NCI-H446 treated with DMSO at 0.1 percent for 48 hours (cell line): ENCODE results near the gene SYNPO2L.

ENCODE experiments used
- DNase-seq: peaks from one replicate; lab custom pipeline; 2025; lab: John Stamatoyannopoulos, UW

The SYNPO2L gene

GRCh38 chr10:73649876-73650536 lies 5.8 kb downstream of the SYNPO2L start:
- no peak for DNase-seq

DNA sequence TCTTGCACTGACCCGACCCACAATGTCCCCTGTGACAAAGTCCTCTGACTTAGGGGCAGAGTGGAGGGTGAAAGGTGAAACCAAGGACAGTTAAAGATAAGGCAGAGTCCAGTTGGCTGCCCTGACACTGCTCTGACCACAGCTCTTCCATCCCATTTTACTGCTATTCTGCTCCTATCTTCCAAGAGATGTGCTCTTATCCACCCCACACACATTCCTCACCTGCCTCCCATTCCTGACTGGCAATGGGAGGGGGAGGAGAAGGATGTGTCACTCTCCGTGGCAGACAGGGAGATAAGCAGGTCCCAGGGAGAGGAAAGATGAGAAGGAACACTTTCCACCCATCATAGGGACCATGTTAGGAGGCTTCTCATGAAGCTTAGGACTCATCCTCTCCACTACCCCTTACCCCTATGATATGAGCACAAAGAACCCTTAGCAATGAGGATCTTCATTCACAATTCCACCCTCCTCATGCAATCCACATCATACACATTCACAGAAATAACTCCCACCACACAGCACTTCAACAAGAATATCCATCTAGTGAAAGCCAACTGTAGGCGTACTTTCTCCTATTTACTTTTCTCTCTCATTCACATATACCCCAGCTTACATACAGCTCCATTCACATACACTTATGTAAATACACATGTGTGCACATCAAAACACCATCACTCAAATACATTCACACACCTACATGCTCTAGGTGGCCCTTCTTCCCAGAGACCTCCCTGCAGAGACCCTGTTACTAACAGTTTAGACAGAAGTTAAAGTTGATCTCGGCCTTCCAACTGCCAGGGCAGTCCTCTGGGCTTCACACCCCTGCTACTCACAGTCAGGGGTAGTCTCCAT lies 6.6 kb downstream of the SYNPO2L start:
- DNase-seq: no peak

DNA sequence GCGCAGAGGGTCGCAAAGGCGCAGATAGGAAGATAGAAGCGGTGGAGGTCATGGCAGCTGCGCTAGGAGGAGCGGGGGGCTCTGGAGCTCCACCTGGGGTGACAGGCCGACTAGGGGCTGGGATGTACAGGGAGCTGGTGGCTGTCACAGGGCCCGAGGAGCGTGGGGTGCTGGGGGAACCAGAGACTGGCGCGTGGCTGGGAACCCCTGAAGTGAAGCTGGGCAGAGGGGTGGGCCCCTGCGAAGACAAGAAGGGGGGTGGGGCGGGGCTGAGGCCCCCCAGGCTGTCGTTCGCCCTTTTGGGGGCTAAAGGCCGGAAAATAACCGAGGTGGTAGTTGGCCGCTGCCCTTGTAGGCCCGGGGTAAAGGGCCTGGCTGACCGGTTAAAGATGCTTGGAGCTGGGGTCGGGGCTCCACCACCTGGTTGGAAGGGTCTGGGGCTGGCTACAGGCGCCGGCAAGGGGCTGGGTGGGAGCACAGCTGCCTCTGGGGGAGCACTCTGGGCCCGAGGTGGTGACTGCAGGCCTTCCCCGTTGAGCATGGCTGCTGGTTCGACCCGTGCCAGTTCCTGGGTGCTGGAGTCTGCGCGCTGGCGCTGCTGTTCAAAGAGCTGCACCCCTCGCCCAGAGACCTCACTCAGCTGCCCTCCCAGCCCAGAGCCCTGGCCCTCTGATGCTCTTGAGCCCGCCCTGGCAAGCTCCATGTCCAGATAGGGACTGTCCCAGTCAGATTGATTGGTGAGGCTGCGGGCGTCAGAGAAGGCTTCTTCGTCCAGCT lies 7.8 kb downstream of the SYNPO2L start:
- DNase-seq: no peak

- DNase-seq: no peak
Measured at GRCh38 chr10:73647211-73647874, 8.5 kb downstream of the SYNPO2L start.

GRCh38 chr10:73646598-73647041 lies 9.2 kb downstream of the SYNPO2L start:
- DNase-seq: no peak

GRCh38 chr10:73645251-73645650 lies 10.6 kb downstream of the SYNPO2L start:
- DNase-seq: no peak

- DNase-seq: no peak
Measured at GRCh38 chr10:73644767-73645166, 11.1 kb downstream of the SYNPO2L start.

- peak; percentile 6 for DNase-seq
Measured at GRCh38 chr10:73644015-73644743, 11.7 kb downstream of the SYNPO2L start.

GRCh38 chr10:73643362-73643761 lies 12.5 kb downstream of the SYNPO2L start:
- DNase-seq: no peak

DNA sequence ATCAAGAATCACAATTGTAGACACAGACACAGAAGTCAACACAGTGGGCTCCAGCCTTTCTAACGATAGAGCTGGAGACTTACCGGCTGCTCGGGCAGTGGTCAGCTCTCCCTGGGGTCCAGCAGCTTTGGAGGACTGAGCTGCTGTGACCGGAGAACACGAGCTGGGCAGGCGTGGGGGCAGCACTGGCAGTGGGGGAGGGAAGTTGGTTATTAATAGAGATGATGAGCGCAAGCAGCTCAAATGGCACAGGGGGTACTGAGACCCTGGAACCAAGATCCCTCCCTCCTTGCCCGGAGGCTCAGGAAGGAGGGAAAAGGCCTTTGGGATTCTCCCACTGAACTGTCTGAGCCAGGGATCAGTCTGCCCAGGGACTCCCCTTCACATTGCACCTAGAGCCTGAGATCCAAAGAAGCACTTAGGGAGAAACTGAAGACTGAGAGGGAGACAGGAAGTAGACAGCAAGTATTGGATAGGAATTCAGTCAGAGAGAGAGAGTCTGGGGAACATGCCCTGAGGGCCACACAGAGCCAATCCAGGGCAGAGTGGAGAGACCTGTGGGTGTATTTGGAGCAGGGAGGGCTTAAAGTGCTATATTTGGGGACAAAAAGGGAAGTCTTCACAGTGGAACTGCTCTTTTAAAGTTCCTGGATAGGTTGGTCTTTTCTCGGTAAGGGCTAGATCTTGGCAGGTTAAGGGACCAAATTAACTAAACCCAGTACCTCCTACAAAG lies 14.3 kb downstream of the SYNPO2L start, which contains the start of gene MYOZ1:
MYOZ1 (minus strand) TSS at position 147 of the 733 bp plus-strand sequence. CDS start 1,457 bp downstream, outside the sequence.
- no peak for DNase-seq

- DNase-seq: no peak
Measured at GRCh38 chr10:73639286-73639685, 16.5 kb downstream of the SYNPO2L start.

- DNase-seq: no peak
Measured at GRCh38 chr10:73635781-73636180, 20.0 kb downstream of the SYNPO2L start.

GRCh38 chr10:73634421-73634820 lies 21.4 kb downstream of the SYNPO2L start:
- no peak for DNase-seq

GRCh38 chr10:73629165-73629564 lies 26.7 kb downstream of the SYNPO2L start:
- DNase-seq: no peak

DNA sequence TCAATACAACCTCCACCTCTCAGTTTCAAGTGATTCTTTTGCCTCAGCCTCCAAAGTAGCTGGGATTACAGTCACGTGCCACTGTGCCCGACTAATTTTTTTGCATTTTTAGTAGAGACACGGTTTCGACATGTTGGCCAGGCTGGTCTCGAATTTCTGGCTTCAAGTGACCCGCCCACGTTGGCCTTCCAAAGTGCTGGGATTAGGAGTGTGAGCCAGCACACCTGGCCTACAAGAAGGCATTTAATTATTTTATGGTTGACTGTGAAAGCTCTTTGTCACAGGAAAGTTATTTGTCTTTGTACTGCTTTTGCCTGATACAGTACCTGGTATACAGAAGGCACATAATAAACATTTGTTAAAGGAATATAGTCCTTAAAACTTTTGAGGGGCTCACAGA lies 27.4 kb downstream of the SYNPO2L start:
- DNase-seq: no peak

DNA sequence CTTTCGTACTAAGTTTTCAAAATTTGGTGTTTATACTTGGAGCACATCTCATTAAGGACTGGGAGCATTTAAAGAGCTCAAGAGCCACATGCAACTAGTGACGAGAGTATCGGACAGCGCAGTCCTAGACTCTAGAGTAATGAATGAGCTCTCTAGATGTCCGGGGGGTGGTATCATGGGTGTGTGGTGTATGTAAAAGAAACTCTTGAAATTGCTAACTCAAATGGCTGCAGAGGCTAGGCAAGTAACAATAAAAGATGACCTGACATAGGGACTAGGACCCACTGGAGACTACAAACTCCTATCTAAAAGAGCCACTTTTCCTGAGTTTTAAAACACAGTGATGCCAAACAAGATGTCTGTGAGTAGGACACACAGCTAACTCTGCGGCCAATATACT lies 28.5 kb downstream of the SYNPO2L start:
- no peak for DNase-seq

GRCh38 chr10:73625884-73626752 lies 29.7 kb downstream of the SYNPO2L start:
- DNase-seq: peak; percentile 89

DNA sequence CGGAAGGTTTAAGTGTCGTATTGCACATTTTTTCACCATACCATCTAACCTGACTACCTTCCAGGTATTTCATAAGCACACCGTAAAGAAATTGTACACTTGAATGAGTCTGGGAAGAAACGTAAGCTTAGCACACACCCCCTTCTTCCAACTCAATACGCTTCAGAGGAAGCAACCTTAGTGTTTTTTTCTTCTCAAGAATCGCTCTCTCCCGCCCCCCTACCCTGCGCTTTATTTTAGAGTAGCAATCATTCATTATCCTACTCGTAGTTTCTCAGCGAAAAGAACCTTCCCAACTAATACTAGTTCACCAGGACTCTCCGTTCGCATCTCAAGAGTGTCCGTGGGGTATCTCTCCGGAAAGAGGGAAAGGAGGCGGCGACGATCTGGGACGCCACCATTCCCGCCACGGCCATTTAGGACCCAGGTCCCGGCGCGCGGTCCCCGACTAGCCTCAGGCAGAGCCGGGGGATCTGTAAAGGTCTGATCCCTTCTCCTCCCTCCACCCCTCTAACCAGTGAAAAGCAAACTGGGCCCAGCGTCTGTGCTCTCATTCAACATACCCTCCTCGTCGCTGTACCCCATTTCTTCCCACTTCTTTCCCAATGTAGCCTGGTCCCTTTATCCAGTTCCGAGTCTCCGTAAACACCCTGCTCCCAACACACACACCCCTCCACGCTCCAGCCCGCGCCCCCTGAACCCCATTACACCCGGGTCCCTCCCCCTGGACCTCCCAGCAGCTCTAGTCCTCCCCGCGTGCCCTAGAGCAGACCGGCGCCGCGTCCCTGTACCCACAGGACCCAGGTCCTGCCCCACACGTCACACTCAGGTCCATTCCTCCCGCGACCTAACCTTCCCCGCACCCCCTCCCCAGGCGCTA lies 30.6 kb downstream of the SYNPO2L start:
- no peak for DNase-seq
